Germinal center (tissue), 1 donor: ENCODE measurements around the gene BAIAP2.

Source experiments
- DNase-seq: peaks from one replicate; pipeline ENCODE4 v3.0.0; 2012; ENCODE audit warnings: mixed read lengths, low spot score

BAIAP2 gene

DNA sequence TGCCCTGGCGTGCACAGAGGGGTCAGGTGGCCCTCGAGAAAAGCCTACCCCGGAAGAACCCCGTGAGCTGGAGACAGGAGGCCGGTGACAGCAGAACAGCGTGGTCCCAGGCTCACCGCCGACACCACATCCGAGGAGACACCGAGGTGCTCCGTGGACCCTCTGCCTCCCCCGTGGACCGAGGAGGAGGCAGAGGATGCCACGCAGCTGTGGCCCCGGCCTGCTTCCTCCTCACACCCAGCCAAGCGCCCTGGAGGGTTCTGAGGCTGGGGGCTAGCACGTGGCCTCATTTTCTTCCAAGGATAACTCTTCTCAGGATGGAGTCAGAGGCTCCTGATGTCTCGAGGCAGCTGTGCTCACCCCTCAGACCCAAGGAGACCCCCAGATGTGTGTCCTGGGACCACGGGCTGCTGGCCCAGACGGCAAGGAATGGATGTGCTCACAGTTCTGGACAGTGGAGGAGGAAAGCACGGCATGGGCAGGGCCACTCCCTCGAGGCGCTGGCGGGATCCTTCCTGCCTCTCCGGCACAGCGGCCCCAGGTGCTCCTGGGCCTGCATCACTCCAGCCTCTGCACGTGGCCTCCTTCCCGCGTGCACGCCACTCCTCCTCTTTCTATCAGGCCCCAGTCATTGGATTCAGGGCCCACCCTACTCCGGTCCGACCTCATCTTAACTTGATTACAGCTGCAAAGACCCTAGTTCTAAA, 125.9 kb downstream of the BAIAP2 start:
- DNase-seq = no peak

DNA sequence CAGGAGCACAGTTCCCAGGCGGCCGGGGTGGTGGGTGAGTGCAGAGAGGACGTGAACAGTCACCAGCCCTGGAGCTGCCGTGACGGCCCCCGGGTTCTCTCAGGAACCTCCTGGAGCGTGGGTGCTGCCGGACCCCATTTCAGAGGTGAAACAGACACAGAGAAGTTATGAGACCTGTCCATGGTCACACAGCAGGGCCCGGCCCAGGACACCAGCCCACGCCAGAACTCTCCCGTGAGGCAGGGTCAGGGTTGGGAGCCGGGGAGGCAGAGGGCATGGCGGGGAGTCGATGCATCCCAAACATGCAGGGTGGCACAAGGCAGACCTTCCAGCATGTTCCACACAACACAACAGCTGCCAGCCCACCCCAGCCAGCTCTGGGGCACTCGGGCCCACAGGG, 126.6 kb downstream of the BAIAP2 start:
- no peak for DNase-seq

DNA sequence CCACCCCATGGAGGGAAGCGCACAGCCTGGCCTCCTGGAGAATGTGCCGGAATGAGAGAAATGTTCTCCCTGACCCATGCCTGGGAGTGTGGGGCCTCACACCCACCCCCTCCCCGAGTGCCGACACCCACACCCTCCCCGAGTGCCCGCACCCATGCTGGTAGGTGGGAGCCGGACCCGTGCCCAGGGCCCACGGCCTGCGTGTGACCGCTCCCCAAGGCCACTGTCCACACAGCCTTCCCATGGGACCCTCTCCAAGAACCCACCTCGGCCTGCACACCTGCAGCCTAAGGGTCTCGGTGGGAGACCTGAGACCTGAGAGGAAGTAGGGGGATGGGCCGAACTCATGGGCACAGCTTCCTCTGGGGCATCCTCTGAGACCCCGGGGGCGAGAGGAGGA, 127.0 kb downstream of the BAIAP2 start:
- no peak for DNase-seq

DNA sequence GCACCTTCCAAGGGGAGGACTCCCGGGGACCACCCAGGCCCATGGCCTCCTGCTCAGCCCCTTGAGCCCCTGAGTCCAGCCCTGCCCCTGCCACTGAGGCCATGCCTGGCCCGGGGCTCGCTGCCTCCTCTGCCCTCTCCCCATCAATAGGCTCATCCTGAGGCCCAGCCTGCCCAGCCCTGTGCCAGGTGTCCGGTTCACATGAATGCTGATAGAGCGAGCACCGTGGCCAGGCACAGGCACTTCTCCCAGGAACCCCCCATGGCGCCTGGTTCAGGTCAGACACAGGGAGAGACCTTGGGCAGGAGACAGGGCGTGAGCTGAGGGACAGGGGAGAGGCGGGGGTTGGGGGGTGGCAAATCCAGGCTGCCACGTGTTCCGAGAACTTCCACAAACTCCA, 127.5 kb downstream of the BAIAP2 start:
- DNase-seq = no peak

DNA sequence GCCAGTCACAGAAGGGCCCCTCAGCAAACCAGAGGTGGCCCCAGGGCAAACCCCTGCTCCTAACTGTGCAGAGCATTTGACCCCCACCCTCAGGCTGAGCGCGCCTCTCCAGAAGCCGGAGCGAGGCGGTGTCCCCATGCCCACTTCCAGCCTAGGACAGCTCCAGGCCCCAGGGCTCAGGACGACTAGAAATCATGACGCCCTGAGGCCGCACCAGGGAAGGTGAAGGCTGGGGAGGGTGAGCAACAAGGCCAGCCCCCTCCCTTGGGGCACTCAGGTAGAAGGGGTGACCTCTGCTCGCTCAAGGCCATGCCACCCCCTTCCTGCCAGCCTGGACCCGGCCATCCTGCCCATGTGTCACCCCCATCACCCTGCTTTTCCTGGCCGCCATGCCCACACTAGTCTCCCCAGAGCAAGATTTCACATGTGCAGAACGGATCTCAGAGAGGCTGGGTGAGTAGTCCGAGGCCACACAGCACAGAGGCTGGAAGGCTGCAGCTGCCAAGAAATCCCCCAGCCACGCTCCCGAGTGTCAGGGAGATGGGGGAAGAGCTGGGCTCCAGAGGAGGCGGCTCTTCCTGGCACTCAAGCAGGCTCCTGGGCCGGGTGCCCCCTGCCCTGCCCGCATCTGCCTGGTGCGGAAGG, 128.2 kb downstream of the BAIAP2 start:
- DNase-seq = no peak

DNA sequence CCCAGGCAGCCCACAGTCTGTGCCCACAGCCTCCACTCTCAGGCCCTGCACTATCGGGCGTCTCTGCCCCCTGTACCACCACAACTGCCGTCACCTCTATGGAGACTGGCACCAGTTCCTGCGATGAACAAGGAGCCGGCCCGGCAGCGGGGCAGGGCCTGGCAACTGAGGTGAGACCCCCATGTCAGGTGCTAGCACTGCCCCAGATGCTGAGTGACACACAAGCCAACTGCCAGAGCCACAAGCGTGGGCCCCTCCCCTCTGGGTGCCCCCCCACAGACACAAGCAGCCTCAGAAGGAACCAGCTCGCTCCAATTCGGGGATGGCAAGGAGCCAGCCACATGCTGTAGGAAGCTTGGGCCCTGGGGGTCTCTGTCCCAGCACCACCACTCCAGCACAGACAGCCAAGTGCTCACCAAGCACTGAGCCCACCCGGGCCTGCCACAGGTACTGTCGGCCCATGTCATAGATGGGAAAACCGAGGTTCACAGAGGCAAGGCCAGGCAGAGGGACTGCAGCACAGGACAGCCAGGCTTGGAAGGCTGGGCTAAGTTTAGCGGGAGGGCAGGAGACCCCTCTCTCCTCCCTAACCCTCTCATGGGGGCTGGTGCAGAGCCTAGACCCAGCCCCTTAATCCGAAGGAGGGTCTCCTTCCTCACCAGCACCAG, 128.9 kb downstream of the BAIAP2 start:
- no peak for DNase-seq

DNA sequence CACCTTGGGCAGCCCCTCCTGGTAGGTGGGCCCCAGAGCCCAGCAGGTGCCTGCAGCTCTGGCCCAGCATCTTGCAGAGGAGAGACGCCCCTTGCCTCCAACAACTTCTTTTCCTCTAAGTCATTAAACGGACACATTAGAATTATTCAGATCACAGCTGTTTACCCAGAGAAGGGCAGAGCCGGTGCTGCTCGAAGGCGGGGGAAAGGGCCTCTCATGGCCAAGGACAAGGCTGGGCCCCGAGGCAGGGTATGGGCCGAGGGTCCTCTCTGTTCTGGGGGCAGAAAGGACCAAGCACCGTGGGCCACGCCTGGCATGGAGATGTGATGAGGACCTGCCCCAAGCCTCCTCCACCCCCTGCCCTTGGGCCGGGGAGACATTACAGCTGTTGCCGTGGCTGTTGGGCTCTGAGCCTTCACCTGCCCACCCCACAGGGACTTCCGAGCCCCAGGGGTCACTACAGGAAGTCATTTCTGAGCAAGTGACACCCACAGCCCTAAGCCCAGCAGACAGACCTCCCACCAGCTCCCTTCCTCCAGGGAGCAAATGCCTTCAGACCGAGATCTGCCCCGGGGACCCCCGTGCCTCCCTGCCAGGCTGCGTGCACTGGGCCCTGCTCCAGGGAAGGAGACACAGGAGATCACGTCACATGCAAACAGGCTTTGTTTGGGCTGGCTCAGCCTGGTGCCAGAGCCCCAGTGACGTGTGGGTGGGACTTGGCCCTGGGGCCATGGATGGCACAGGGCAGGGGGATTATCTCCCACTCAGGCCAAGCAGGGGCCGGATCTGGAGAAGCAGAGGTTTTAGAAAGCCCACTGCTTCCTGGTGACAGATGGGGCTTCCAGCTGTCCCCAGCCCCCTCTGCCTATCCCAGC, 129.7 kb downstream of the BAIAP2 start:
- DNase-seq = no peak

DNA sequence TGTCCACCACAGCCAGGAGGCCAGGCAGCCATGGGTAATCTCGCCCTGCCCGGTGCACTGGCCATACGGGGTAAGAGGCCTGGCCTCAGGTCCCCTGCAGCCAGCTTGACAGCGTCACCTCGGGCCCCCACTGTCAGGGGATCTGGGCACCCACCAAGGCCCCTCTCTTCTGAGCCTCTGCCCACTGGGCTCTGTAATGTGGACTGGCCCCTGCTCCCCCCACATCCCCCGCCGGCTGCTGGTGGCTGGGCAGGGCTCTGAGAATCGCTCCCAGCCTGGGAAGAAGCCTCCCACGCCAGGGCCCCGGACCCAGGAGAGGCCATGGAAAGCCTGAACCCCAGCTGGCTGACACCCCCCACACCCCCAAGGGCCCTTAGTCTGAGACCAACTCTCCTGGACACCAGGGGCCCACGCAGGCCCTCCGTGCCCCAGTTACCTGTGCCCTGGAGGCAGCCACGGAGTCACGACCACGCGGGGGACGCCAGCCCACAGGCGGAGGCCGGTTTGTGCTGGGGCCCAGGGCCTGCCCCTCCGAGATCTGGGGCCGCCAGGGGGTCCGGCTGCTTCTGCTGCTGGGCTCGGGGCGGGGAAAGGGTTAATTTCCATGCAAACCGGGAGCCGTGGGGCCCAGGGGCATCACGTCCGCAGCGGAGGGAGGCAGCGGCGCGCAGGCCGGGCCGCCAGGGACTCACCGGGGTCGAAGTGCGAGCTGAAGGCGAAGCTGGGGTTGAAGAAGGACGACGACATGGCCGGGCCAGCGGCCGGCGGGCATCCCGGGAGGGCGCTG, 130.5 kb downstream of the BAIAP2 start, which contains the start of gene PVALEF:
PVALEF (plus strand) TSS at position 262 of the 787 bp plus-strand sequence. CDS start 15,720 bp downstream, outside the sequence.
- no peak for DNase-seq

DNA sequence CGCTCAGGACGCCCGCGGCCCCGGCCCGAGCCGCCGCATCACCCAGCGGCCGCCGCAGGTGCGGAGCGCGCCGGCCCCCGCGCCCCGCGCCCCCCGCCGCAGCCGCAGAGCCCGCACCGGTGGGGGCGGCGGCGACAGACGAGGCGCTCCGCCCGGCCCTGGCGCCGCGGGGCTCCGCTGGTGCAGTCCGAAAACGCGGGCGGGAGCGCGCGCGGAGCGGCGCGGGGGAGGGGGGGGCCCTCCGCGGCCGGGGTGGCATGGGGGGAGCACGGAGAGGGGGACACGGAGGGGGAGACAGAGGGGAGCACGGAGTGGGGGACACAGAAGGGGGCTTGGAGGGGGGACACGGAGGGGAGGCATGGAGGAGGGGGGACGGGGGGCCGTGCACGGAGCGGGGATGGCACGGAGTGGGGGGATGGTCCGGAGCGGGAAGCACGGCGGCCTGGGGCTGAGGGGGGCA, 131.1 kb downstream of the BAIAP2 start, which contains the start of gene AATK:
AATK (minus strand) TSS at position 189 of the 460 bp plus-strand sequence. CDS start 229 bp downstream, outside the sequence.
- DNase-seq = no peak
